RWPE1 (cell line): Measurements from ENCODE around the gene MACF1.

Source experiments
- CTCF ChIA-PET: fragments of 350-600 bp; sonication (Branson Sonifier 250); formaldehyde crosslinking; extraction: SDS; loops from one replicate; lab custom pipeline; 2021; lab: Yijun Ruan, JAX
- POLR2A ChIA-PET: fragments of 400-600 bp; formaldehyde crosslinking; extraction: SDS; loops from one replicate; lab custom pipeline; 2020; ENCODE audit warnings: antibody characterized with exemption; ENCODE audit not compliant: low non-redundant PET; lab: Yijun Ruan, JAX
- DNase-seq: peaks from one replicate; pipeline ENCODE4 v3.0.0; 2012; ENCODE audit warnings: low spot score
- H3K27ac ChIP-seq: fragments of 450-650 bp; 2 replicates; pipeline ENCODE4 v1.5.1; 2017
- TF ChIP-seq, protein P1 (sequence below): fragments of 450-650 bp; conservative IDR thresholded peaks from 2 replicates; pipeline ENCODE4 v1.5.1; 2017; ENCODE audit warnings: low read depth, mild to moderate bottlenecking

Gene MACF1

GRCh38 chr1:39220891-39221870, 16.7 kb downstream of the MACF1 start:
- TF ChIP-seq, protein P1, sequence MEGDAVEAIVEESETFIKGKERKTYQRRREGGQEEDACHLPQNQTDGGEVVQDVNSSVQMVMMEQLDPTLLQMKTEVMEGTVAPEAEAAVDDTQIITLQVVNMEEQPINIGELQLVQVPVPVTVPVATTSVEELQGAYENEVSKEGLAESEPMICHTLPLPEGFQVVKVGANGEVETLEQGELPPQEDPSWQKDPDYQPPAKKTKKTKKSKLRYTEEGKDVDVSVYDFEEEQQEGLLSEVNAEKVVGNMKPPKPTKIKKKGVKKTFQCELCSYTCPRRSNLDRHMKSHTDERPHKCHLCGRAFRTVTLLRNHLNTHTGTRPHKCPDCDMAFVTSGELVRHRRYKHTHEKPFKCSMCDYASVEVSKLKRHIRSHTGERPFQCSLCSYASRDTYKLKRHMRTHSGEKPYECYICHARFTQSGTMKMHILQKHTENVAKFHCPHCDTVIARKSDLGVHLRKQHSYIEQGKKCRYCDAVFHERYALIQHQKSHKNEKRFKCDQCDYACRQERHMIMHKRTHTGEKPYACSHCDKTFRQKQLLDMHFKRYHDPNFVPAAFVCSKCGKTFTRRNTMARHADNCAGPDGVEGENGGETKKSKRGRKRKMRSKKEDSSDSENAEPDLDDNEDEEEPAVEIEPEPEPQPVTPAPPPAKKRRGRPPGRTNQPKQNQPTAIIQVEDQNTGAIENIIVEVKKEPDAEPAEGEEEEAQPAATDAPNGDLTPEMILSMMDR: no peak
- CTCF ChIA-PET: interaction anchor here (0.9 kb wide), 1 partner anchor 78 kb away, joined by 4 read pairs; no protein-coding TSS in a partner anchor
- POLR2A ChIA-PET: no interaction called here
- peak; percentile 56 for DNase-seq
- no peak overlapping the region for H3K27ac ChIP-seq

- no peak overlapping the region for H3K27ac ChIP-seq
- no peak for DNase-seq
- POLR2A ChIA-PET: no interaction called here
- CTCF ChIA-PET: no interaction called here
- TF ChIP-seq, protein P1: no peak
Measured at GRCh38 chr1:39224295-39224829, 19.9 kb downstream of the MACF1 start.

DNA sequence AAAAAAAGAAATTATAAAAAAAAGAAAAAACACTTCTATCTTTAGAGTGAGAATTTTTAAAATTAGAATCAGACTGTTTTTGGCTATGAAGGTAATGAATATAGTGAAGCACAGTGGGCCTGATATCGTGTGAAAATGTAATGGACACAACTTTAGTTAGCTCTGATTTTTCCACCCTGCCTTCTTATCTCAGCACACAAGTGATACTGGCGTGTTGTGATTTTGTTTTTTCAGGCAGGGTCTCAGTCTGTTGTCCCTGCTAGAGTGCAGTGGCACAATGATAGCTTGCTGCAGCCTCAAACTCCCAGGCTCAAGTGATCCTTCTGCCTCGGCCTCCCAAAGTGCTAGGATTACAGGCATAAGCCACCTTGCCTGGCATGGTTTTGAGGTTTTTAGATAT, 22.3 kb downstream of the MACF1 start:
- POLR2A ChIA-PET: interaction anchor here (0.7 kb wide), 1 partner anchor 132 kb away, joined by 5 read pairs; no protein-coding TSS in a partner anchor
- no peak for DNase-seq
- no peak overlapping the region for H3K27ac ChIP-seq
- CTCF ChIA-PET: interaction anchor here (0.5 to 0.6 kb wide), 2 partner anchors 12 to 298 kb away, joined by 3 to 4 read pairs; no protein-coding TSS in a partner anchor
- TF ChIP-seq, protein P1: no peak

DNA sequence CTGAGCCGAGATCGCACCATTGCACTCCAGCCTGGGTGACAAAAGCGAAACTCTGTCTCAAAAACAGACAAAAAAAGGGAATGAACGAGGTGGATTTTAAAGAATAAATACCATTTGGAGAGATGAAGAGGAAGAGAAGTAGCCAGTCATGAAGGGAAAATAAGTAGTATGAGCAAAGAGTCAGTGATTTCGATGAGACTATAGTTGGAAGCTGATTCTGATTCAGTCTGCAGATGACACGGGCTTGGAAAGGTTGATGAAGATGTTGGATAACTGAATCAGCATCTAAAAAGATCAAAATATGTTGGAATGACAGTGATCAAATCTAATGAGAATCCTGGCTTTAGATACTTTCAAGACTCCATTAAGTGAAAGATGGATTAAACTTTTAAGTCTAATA, 23.8 kb downstream of the MACF1 start:
- H3K27ac ChIP-seq: no peak overlapping the region
- TF ChIP-seq, protein P1: no peak
- ChIA-PET CTCF (no interaction called here), POLR2A (no interaction called here)
- no peak for DNase-seq

- CTCF ChIA-PET: interaction anchor here (1.6 kb wide), 1 partner anchor 15 kb away, joined by 3 read pairs; no protein-coding TSS in a partner anchor
- TF ChIP-seq, protein P1: no peak
- POLR2A ChIA-PET: no interaction called here
- no peak overlapping the region for H3K27ac ChIP-seq
- no peak for DNase-seq
Measured at GRCh38 chr1:39229504-39229903, 25.0 kb downstream of the MACF1 start.
